H1 (cell line): ENCODE results near the gene SPI1. TPM values are rescaled to one million over a fixed set of nuclear protein-coding genes. Genes with fewer than 3 reads are reported as not detected.

Experiments used
- CTCF ChIA-PET: fragments of 300-600 bp; sonication (Branson Sonifier 250); formaldehyde crosslinking; loops from one replicate; lab custom pipeline; 2021; ENCODE audit not compliant: partially characterized antibody; lab: Charles Lee
- POLR2A ChIA-PET: fragments of 300-600 bp; sonication (Branson Sonifier 250); formaldehyde crosslinking; loops from one replicate; lab custom pipeline; 2021; ENCODE audit warnings: inconsistent platforms; ENCODE audit not compliant: partially characterized antibody; lab: Charles Lee
- DNase-seq, 2 experiments: peaks; one replicate each; pipeline versions ENCODE4 v3.0.0 to v3.0.0-alpha.2; 2010 to 2022; ENCODE audit warnings: low spot score in 2 of 2, low read depth in 1 of 2, mixed read lengths in 1 of 2
- FAIRE-seq: peaks from 2 replicates; lab custom pipeline; 2011; peaks lifted over from hg19 to GRCh38; lab: Jason Lieb, UNC
- H2AFZ ChIP-seq: 2 replicates; pipeline ENCODE4 v1.8.1; 2012; ENCODE audit warnings: low read length, inconsistent platforms
- H2AK5ac ChIP-seq: 2 replicates; pipeline ENCODE4 v1.6.1; 2013; ENCODE audit warnings: low read depth, low read length
- H2BK120ac ChIP-seq: replicated peaks from 2 replicates; pipeline ENCODE3; 2013; ENCODE audit warnings: low read depth, low read length, inconsistent platforms
- H2BK12ac ChIP-seq: 2 replicates; pipeline ENCODE4 v1.6.1; 2013; ENCODE audit warnings: low read depth, low read length
- H2BK15ac ChIP-seq: 2 replicates; pipeline ENCODE4 v1.6.1; 2013; ENCODE audit warnings: low read length
- H2BK20ac ChIP-seq: 2 replicates; pipeline ENCODE4 v1.6.1; 2013; ENCODE audit warnings: low read length
- H2BK5ac ChIP-seq: 2 replicates; pipeline ENCODE4 v1.6.1; 2013; ENCODE audit warnings: low read depth, low read length
- H3K14ac ChIP-seq: 2 replicates; pipeline ENCODE4 v1.6.1; 2013; ENCODE audit warnings: inconsistent platforms; ENCODE audit not compliant: insufficient read length
- H3K18ac ChIP-seq: 2 replicates; pipeline ENCODE4 v1.6.1; 2013; ENCODE audit warnings: low read length; ENCODE audit errors: extremely low read depth
- H3K23ac ChIP-seq: 2 replicates; pipeline ENCODE4 v1.6.1; 2013; ENCODE audit warnings: inconsistent platforms; ENCODE audit not compliant: insufficient read length
- H3K23me2 ChIP-seq: 2 replicates; pipeline ENCODE4 v1.6.1; 2013; ENCODE audit warnings: low read depth, low read length
- H3K27ac ChIP-seq: 2 replicates; pipeline ENCODE4 v1.6.1; 2011; ENCODE audit warnings: low read depth, low read length, inconsistent platforms
- H3K27me3 ChIP-seq, 4 experiments: replicated peaks in 1 of 4; 1 replicate in 1 of 4; 2 replicates in 3 of 4; pipeline versions ENCODE4 v1.6.1 to v1.8.1; 2011 to 2013; ENCODE audit warnings: low read length in 3 of 4, mild to moderate bottlenecking in 3 of 4, inconsistent platforms in 2 of 4, mixed read lengths in 2 of 4, moderate library complexity in 1 of 4; ENCODE audit not compliant: control insufficient read depth in 3 of 4, insufficient read depth in 3 of 4; ENCODE audit errors: extremely low read depth in 1 of 4
- H3K36me3 ChIP-seq, 4 experiments: 2 replicates each; pipeline versions ENCODE4 v1.6.1 to v1.8.1; 2011 to 2013; ENCODE audit warnings: mild to moderate bottlenecking in 4 of 4, low read length in 3 of 4, moderate library complexity in 2 of 4, control low read depth in 1 of 4, inconsistent platforms in 1 of 4; ENCODE audit not compliant: insufficient read depth in 4 of 4, control insufficient read depth in 2 of 4
- H3K4ac ChIP-seq: replicated peaks from 2 replicates; pipeline ENCODE3; 2013; ENCODE audit warnings: low read length, low read depth, mixed read lengths, inconsistent platforms; ENCODE audit not compliant: insufficient read length
- H3K4me1 ChIP-seq, 4 experiments: replicated peaks in 1 of 4; 1 replicate in 1 of 4; 2 replicates in 3 of 4; pipeline versions ENCODE4 v1.6.1 to v1.8.1; 2011 to 2013; ENCODE audit warnings: low read length in 3 of 4, inconsistent platforms in 2 of 4, mixed read lengths in 1 of 4; ENCODE audit not compliant: insufficient read depth in 4 of 4, control insufficient read depth in 3 of 4
- H3K4me2 ChIP-seq, 2 experiments: 2 replicates each; pipeline versions ENCODE4 v1.6.1 to v1.8.1; 2011 to 2013; ENCODE audit warnings: low read depth in 2 of 2, low read length in 2 of 2, control low read depth in 1 of 2, inconsistent platforms in 1 of 2, mild to moderate bottlenecking in 1 of 2; ENCODE audit not compliant: insufficient read depth in 1 of 2
- H3K4me3 ChIP-seq, 4 experiments: fragments of 200-600, 300-600 bp in 1 of 4; sonication (generic), shearing (Covaris generic), sonication (Bioruptor Twin) in 1 of 4; 2 replicates each; pipeline versions ENCODE4 v1.5.1 to v1.8.1; 2011 to 2016; ENCODE audit warnings: low read length in 4 of 4, low read depth in 3 of 4, control low read depth in 2 of 4, inconsistent platforms in 2 of 4, mild to moderate bottlenecking in 2 of 4, mixed read lengths in 1 of 4, moderate library complexity in 1 of 4; ENCODE audit not compliant: insufficient read depth in 2 of 4; ENCODE audit errors: extremely low read depth in 1 of 4
- H3K56ac ChIP-seq: replicated peaks from 2 replicates; pipeline ENCODE3; 2013; ENCODE audit warnings: low read depth, mild to moderate bottlenecking, mixed read lengths, low read length, inconsistent platforms; ENCODE audit not compliant: insufficient read length
- H3K79me1 ChIP-seq: 2 replicates; pipeline ENCODE4 v1.6.1; 2013; ENCODE audit warnings: low read depth, low read length, control low read depth
- H3K79me2 ChIP-seq, 2 experiments: 2 replicates each; pipeline versions ENCODE4 v1.6.1 to v1.8.1; 2012 to 2013; ENCODE audit warnings: low read length in 2 of 2, mild to moderate bottlenecking in 2 of 2, inconsistent platforms in 1 of 2; ENCODE audit not compliant: insufficient read depth in 2 of 2, control insufficient read depth in 1 of 2
- H3K9ac ChIP-seq, 4 experiments: replicated peaks in 1 of 4; 1 replicate in 1 of 4; 2 replicates in 3 of 4; pipeline versions ENCODE4 v1.6.1 to v1.8.1; 2011 to 2013; ENCODE audit warnings: low read depth in 3 of 4, low read length in 3 of 4, control low read depth in 2 of 4, mild to moderate bottlenecking in 2 of 4, moderate library complexity in 2 of 4, inconsistent platforms in 1 of 4; ENCODE audit errors: extremely low read depth in 1 of 4
- H3K9me3 ChIP-seq, 2 experiments: 2 replicates each; pipeline versions ENCODE4 v1.6.1 to v1.8.1; 2012 to 2013; ENCODE audit warnings: mild to moderate bottlenecking in 2 of 2, moderate library complexity in 2 of 2, control low read depth in 1 of 2, inconsistent platforms in 1 of 2, low read depth in 1 of 2, low read length in 1 of 2, mixed read lengths in 1 of 2; ENCODE audit not compliant: insufficient read depth in 2 of 2
- H4K20me1 ChIP-seq, 2 experiments: replicated peaks in 1 of 2; 2 replicates each; pipeline versions ENCODE3 to v1.8.1; 2011 to 2013; ENCODE audit warnings: inconsistent platforms in 2 of 2, low read length in 2 of 2, mild to moderate bottlenecking in 1 of 2; ENCODE audit not compliant: insufficient read depth in 2 of 2, control insufficient read depth in 1 of 2
- H4K5ac ChIP-seq: 2 replicates; pipeline ENCODE4 v1.6.1; 2013; ENCODE audit warnings: low read length, low read depth, mixed read lengths, inconsistent platforms; ENCODE audit not compliant: insufficient read length
- H4K8ac ChIP-seq: 2 replicates; pipeline ENCODE4 v1.8.0; 2013; ENCODE audit warnings: mild to moderate bottlenecking, moderate library complexity, low read length, inconsistent platforms; ENCODE audit not compliant: insufficient read depth; ENCODE audit errors: extremely low read depth
- H4K91ac ChIP-seq: replicated peaks from 2 replicates; pipeline ENCODE3; 2013; ENCODE audit warnings: low read length, mixed read lengths, inconsistent platforms; ENCODE audit not compliant: insufficient read length
- GTF2F1 ChIP-seq: IDR thresholded peaks from 2 replicates; pipeline ENCODE4 v1.6.1; 2012; ENCODE audit warnings: low read depth, low read length, improper control_type of control experiment, borderline replicate concordance
- POLR2AphosphoS5 ChIP-seq: IDR thresholded peaks from 2 replicates; pipeline ENCODE4 v1.6.1; 2011; ENCODE audit warnings: low read depth, low read length
- WGBS, 2 experiments: shearing (Covaris generic) in 1 of 2; methylation state at CpG; one replicate each; pipeline versions ENCODE4 v1.1.6 to v1.1.7; 2013 to 2015; ENCODE audit warnings: low lambda C conversion rate in 2 of 2, mixed read lengths in 2 of 2, inconsistent platforms in 1 of 2, low coverage in 1 of 2, missing lambda C conversion rate in 1 of 2; ENCODE audit not compliant: insufficient replicate concordance in 2 of 2, insufficient coverage in 1 of 2, insufficient read length in 1 of 2; ENCODE audit errors: extremely low coverage in 1 of 2, missing lambda C conversion rate in 1 of 2; 5-methylcytosine and 5-hydroxymethylcytosine counted together
- polyA plus RNA-seq, 7 experiments: library from polyadenylated mRNA; depleted of rRNA in 3 of 7; stranded (reverse) in 5 of 7; unstranded in 2 of 7; fragments of >200 nt in 5 of 7; fragments of 200-250 nt in 2 of 7; gene quantifications; 1 replicate in 5 of 7; 2 replicates in 1 of 7; 4 replicates in 1 of 7; pipeline versions ENCODE4 v1.2.1 to v1.2.3, GENCODE V29; 2011 to 2013; ENCODE audit warnings: missing spikeins in 2 of 7, mixed read lengths in 2 of 7
- total RNA-seq: library from RNA; stranded (reverse); fragmentation: NEBNext Ultra II Directional; extraction: Animal tissue kit (Norgen Biotek cat#: 25700); gene quantifications from 2 replicates; pipeline ENCODE4 v1.2.1, GENCODE V29; 2021

SPI1 gene
- total and polyA plus RNA-seq, 2 of the 8 experiments (the other 6 are each of a cell fraction or from before 2014, with no cell fraction given), result 0.12 TPM; not detected in 1

DNA sequence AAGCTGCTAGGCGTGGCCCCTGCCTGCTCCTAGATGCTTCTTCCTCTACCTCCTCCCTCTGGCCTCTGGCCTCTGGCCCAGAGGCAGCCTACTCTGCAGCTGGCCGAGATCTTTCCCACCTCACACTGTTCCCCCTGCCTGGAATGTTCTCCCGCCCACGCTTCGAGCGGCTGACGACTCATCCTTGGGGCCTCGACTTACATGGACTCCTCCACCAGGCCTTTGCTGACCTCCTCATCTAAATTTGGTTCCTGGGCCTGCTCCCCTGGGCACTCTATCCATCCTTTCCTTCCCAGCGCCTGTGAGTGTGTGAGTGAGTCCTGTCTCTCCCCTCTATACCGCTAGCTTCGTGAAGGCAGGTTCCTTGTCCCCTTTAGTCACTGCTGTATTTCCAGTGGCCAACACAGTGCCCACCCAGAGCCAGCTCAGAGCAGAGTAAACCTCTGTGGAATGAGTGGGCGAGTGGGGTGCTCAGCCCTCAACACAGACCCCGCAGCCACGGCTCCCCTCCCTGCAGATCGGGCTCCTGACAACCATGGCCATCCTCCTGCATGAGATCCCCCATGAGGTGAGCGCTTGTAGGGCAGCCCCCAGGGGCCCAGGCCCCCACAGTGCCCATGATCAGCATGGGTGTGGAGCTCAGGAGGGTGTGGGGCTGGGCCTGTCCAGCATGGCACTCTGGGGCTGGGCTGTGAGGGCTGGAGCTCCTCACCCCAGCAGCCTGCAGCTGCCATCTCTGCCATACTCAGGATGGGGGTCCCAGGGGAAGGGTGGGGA, 35.7 kb upstream of the SPI1 start:
- Histone ChIP-seq H4K20me1 (peaks cover 0 to 11% of the 10 kb centered on the region in 2 experiments), H3K4ac (no peak overlapping the region), H3K27ac (no peak overlapping the region), H3K14ac (no peak overlapping the region), H3K4me3 (no peak overlapping the region), H3K9me3 (no peaks in the 10 kb centered on the region), H3K56ac (no peak overlapping the region), H3K4me1 (peaks cover 0 to 6% (median 2%) of the 10 kb centered on the region in 4 experiments; a peak in 5 of 7 replicates), H4K8ac (no peak overlapping the region), H3K23ac (no peak overlapping the region), H3K18ac (no peak overlapping the region), H3K4me2 (no peak overlapping the region), H2BK120ac (no peak overlapping the region), H3K79me2 (no peaks in the 10 kb centered on the region; a peak in 1 of 4 replicates), H2BK15ac (no peak overlapping the region), H2BK20ac (no peak overlapping the region), H3K23me2 (peaks cover 1% of the 10 kb centered on the region), H2BK12ac (no peak overlapping the region), H3K36me3 (peaks cover 4 to 13% (median 10%) of the 10 kb centered on the region in 4 experiments; a peak in 6 of 8 replicates), H3K9ac (no peak overlapping the region), H3K27me3 (no peaks in the 10 kb centered on the region), H4K91ac (no peak overlapping the region), H2AFZ (no peak overlapping the region), H2AK5ac (no peak overlapping the region), H4K5ac (no peak overlapping the region), H2BK5ac (no peak overlapping the region), H3K79me1 (no peaks in the 10 kb centered on the region)
- DNase-seq (no peak), FAIRE-seq (no peak)
- TF ChIP-seq GTF2F1 (no peak), POLR2AphosphoS5 (0 out of 2 replicates have a peak, but pooled peaks have one; percentile 2)
- ChIA-PET CTCF (interaction anchor here (0.9 to 6.2 kb wide), 4 partner anchors 12 to 79 kb away, joined by 3 to 59 read pairs (median 7); partner anchors contain the start of gene PSMC3), POLR2A (interaction anchor here (1.0 to 12.8 kb wide), 3 partner anchors 10 to 21 kb away, joined by 3 to 140 read pairs (median 3); partner anchors contain the start of gene PSMC3)
- WGBS, 2 experiments, result 94% methylated on average over 16 of the region's 16 CpGs; no CpG with 5 or more reads in 1 of the 2 experiments
